PFSK-1 (cell line): ENCODE measurements around the gene DOCK4.

Source experiments
- FOXP2 ChIP-seq: optimal IDR thresholded peaks from 2 replicates; pipeline ENCODE3; 2011; ENCODE audit warnings: borderline replicate concordance, control low read depth, inconsistent platforms; ENCODE audit not compliant: insufficient read depth; ENCODE audit errors: extremely low read length, extremely low read depth
- POLR2AphosphoS5 ChIP-seq: IDR thresholded peaks from 2 replicates; pipeline ENCODE4 v1.6.1; 2012; ENCODE audit warnings: low read depth, mild to moderate bottlenecking, control low read depth, low read length, moderate library complexity
- SIN3A ChIP-seq: IDR thresholded peaks from 2 replicates; pipeline ENCODE4 v1.6.1; 2012; ENCODE audit warnings: mild to moderate bottlenecking, low read length, moderate library complexity, borderline replicate concordance; ENCODE audit not compliant: insufficient read depth
- TAF1 ChIP-seq: IDR thresholded peaks from 2 replicates; pipeline ENCODE4 v1.6.1; 2012; ENCODE audit warnings: low read length, control low read depth, borderline replicate concordance; ENCODE audit not compliant: insufficient read depth
- TF ChIP-seq, protein P1 (sequence below), 2 experiments: IDR thresholded peaks; 2 replicates each; pipeline versions ENCODE4 v1.6.1 to v1.8.0; 2011 to 2012; ENCODE audit warnings: low read depth in 2 of 2, low read length in 2 of 2, control low read depth in 1 of 2, inconsistent platforms in 1 of 2, mild to moderate bottlenecking in 1 of 2, moderate library complexity in 1 of 2; ENCODE audit not compliant: insufficient read depth in 1 of 2

DOCK4 gene

DNA sequence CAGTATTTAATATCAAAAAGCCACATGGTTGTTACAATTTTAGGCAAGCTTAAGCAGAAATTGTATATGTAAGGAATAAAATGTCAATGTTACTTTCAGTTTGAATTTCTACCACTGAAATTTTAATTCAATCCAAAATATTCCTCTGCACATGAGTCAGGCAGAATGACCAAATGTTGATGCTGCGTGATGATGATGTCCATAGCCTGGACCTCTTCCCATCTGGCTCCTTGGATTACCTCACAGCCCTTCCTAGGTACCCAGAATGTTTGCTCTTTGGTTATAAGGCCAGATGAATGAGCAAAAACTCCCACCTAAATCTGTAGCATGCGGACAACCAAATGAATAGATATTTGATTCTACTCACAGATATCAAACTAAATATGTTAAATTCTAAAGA, 385.6 kb downstream of the DOCK4 start:
- no peak for TF ChIP-seq FOXP2
- TF ChIP-seq SIN3A, result no peak
- TF ChIP-seq, protein P1, sequence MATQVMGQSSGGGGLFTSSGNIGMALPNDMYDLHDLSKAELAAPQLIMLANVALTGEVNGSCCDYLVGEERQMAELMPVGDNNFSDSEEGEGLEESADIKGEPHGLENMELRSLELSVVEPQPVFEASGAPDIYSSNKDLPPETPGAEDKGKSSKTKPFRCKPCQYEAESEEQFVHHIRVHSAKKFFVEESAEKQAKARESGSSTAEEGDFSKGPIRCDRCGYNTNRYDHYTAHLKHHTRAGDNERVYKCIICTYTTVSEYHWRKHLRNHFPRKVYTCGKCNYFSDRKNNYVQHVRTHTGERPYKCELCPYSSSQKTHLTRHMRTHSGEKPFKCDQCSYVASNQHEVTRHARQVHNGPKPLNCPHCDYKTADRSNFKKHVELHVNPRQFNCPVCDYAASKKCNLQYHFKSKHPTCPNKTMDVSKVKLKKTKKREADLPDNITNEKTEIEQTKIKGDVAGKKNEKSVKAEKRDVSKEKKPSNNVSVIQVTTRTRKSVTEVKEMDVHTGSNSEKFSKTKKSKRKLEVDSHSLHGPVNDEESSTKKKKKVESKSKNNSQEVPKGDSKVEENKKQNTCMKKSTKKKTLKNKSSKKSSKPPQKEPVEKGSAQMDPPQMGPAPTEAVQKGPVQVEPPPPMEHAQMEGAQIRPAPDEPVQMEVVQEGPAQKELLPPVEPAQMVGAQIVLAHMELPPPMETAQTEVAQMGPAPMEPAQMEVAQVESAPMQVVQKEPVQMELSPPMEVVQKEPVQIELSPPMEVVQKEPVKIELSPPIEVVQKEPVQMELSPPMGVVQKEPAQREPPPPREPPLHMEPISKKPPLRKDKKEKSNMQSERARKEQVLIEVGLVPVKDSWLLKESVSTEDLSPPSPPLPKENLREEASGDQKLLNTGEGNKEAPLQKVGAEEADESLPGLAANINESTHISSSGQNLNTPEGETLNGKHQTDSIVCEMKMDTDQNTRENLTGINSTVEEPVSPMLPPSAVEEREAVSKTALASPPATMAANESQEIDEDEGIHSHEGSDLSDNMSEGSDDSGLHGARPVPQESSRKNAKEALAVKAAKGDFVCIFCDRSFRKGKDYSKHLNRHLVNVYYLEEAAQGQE (IDR thresholded peaks at IDR 0.05; ENCODE audit: insufficient read depth in 1 of 2, low read depth in 2 of 2, low read length in 2 of 2), result no peak
- no peak for TF ChIP-seq TAF1
- no peak for TF ChIP-seq POLR2AphosphoS5

DNA sequence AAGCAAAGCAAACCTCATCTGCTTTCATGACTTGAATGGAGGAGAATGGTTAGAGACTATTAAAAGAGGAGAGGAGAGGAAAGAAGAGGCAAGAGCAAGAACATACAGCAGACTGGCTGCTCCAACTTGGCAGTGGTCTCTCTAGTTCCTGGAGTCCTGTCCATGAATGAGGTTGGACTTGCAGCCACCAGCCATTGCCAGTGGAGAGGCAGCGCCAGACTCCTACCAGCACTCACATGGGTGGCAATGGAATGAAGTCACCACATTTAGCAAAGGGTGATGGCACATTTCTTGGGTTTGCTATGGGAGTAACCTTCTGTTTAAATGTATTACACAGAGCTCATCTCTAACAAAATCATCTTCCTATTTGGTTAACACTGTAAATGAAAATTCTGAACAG, 386.1 kb downstream of the DOCK4 start:
- TF ChIP-seq SIN3A, result no peak
- no peak for TF ChIP-seq TAF1

DNA sequence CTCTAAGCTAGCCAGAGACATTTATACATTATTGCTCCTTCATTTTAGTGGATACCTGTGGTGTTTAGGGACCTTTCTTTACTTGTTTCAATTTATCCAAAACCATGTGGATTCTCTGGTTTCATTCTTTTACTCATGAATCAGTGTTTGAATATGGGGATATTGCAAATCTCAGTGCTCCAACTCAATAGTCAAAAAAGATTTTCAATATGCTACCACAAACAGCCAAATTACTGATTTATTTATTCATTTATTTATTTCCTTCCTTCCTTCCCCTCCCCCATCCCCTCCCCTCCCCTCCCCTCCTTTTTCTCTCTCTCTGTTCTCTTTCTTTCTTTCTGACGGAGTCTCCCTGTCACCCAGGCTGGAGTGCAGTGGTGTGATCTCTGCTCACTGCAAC, 390.8 kb downstream of the DOCK4 start:
- TF ChIP-seq TAF1, result no peak

DNA sequence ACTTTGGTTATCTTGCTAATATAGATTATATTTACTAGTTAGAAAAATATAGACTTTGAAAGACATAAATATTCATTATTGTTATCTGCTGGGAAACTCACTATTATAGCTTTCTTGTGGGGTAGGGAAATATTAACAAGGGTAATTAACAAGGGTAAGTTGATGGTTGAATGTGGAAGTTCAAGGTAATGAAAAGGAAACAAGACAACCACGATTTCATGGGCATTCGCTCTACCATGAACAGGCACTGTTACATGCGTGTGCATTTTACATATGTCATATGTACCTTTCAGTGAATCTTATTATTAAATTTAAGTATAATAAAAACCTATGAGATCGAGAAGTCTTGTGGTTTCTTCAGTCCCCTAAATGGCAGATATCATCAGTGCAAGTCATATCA, 392.9 kb downstream of the DOCK4 start:
- TF ChIP-seq POLR2AphosphoS5 (no peak), FOXP2 (no peak), SIN3A (no peak), TAF1 (no peak)
- TF ChIP-seq, protein P1 (IDR thresholded peaks at IDR 0.05; ENCODE audit: insufficient read depth in 1 of 2, low read depth in 2 of 2, low read length in 2 of 2), result no peak

DNA sequence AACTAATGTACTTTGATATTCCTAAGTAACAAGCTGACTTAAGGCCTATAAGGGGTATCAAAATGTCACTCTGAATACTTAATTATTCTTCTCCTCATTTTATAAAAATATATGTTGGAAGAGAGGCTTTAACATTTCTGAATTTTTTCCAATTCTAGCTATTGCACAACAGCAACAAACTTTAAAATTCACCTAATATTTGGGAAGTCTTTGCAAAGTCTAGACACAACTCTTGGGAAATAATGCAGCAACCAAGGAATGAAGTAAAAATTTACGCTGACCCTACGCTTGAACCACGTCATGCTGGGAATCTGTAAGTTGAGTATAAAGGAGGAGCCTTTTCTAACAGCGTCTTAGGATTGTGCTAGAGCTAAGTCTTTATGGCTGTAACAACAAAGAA, 400.0 kb downstream of the DOCK4 start:
- TF ChIP-seq TAF1 (no peak), POLR2AphosphoS5 (no peak), SIN3A (no peak), FOXP2 (no peak)
- TF ChIP-seq, protein P1 (IDR thresholded peaks at IDR 0.05; ENCODE audit: insufficient read depth in 1 of 2, low read depth in 2 of 2, low read length in 2 of 2), result no peak

DNA sequence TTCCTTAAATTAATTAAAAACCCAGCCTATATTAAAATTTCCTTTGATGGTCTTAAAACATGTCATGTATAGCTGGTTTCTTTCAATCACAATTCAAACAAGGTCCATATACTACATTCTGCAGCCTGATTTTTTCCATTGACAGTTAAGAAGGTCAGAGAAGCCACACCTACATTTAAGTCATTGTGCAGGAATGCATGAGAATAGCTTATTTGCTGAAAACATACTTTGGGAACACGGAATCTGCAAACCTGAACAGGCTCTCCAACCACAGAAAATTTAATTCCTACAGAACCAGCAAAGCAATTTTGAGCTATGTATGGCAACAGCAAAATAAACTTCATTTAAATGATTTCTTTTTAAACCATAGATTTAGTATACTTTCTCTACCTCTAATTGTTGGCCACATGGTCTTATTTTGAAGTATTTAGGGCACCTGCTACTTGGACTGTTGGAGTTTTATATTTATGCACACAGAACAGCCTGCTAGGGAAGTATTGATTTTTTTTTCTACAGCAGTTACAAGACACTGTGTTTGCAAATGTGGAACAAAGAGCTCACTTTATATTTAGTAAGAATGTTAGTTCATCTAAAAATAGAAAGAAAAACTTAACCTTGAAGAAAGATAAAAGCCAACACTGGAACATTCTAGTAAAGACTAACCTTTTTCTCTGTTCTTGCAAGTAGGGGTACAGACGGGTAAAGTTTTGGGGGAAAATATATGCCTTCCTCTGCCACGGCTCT, 403.0 kb downstream of the DOCK4 start:
- no peak for TF ChIP-seq POLR2AphosphoS5
- TF ChIP-seq, protein P1 (IDR thresholded peaks at IDR 0.05; ENCODE audit: insufficient read depth in 1 of 2, low read depth in 2 of 2, low read length in 2 of 2), result no peak
- TF ChIP-seq SIN3A, result no peak
- no peak for TF ChIP-seq FOXP2
- TF ChIP-seq TAF1, result no peak
